ENCODE results near the gene TPM2. TPM values are rescaled to one million over a fixed set of nuclear protein-coding genes. Genes with fewer than 3 reads are reported as not detected.

The TPM2 gene
- total and polyA plus RNA-seq, 10 of the 15 experiments (the other 5 are each of a cell fraction or from before 2014, with no cell fraction given): 0.11 to 9.3 (median 1.1) TPM

GRCh38 chr9:35664531-35665470 is 24.9 kb downstream of the TPM2 start, which contains the start of gene ARHGEF39 (continued):
- TF ChIP-seq ZNF687 (IDR thresholded peaks at IDR 0.05) (0 out of 2 replicates have a peak, but pooled peaks have one; percentile 31), CREM (IDR thresholded peaks at IDR 0.05; ENCODE audit: low read depth) (peak; percentile 26; the same call in 1 of the 2 replicates), SIN3A (IDR thresholded peaks at IDR 0.05; ENCODE audit: low read depth, low read length) (peak; percentile 95)

- Histone ChIP-seq H4K20me1 (ENCODE audit: control insufficient read depth, insufficient read depth) (no peaks in the 10 kb centered on the region), H3K4me2 (ENCODE audit: control insufficient read depth, insufficient read depth) (peak overlapping the region; percentile 82), H3K79me2 (ENCODE audit: control insufficient read depth, insufficient read depth, low read length) (peaks cover 43% of the 10 kb centered on the region), H3K36me3 (ENCODE audit: control insufficient read depth in 2 of 2, insufficient read depth in 2 of 2, low read length in 1 of 2) (peaks cover 6 to 9% of the 10 kb centered on the region in 2 experiments; a peak in 3 of 4 replicates), H3K4me1 (ENCODE audit: control insufficient read depth, insufficient read depth, low read length) (peaks cover 40% of the 10 kb centered on the region), H3K9me3 (replicated peaks; ENCODE audit: control insufficient read depth, insufficient read depth, low read length) (no peaks in the 10 kb centered on the region), H3K27me3 (replicated peaks in 1 of 2; ENCODE audit: control insufficient read depth in 2 of 2, insufficient read depth in 2 of 2, low read length in 1 of 2) (no peaks in the 10 kb centered on the region), H3K27ac (ENCODE audit: control insufficient read depth, insufficient read depth) (peak overlapping the region; percentile 45; the same call in 1 of the 2 replicates), H2AFZ (ENCODE audit: control insufficient read depth, low read depth, low read length) (no peak overlapping the region), H3K4me3 (no peak overlapping the region), H3K9ac (ENCODE audit: control insufficient read depth, insufficient read depth, low read length) (peak overlapping the region; percentile 9; the same call in 1 of the 2 replicates)
- no TSS peak for BruUV-seq (replicated peaks)
- 90% methylated on average over 7 of the region's 7 CpGs for WGBS (ENCODE audit: insufficient coverage, insufficient replicate concordance, low lambda C conversion rate, missing lambda C conversion rate)
- intact Hi-C loops (cut with micrococcal nuclease; ENCODE audit: unreplicated experiment) (no loop called here), in situ Hi-C loops (cut with MboI) (no loop called here)
- ChIA-PET SMC1A (ENCODE audit: uncharacterized antibody, unreplicated experiment) (interaction anchor here (0.6 to 12.5 kb wide), 5 partner anchors 9 to 67 kb away, joined by 4 to 145 read pairs (median 65); partner anchors contain the start of genes CREB3, SIT1 and TLN1), POLR2A (interaction anchor here (0.7 to 10.9 kb wide), 5 partner anchors 14 to 67 kb away, joined by 3 to 163 read pairs (median 9); partner anchors contain the start of genes CREB3, SIT1, TESK1 and TLN1), RAD21 (ENCODE audit: unreplicated experiment) (interaction anchor here (0.6 to 9.7 kb wide), 8 partner anchors 15 to 164 kb away, joined by 3 to 95 read pairs (median 10); partner anchors contain the start of genes CREB3, SIT1 and TLN1), CTCF (interaction anchor here (0.6 to 13.5 kb wide), 13 partner anchors 9 to 163 kb away, joined by 3 to 227 read pairs (median 14); partner anchors contain the start of genes CA9, CREB3, SIT1 and TLN1)
- FAIRE-seq (no peak), DNase-seq (ENCODE audit: low read depth, low spot score) (no peak), ATAC-seq (no peak)
- no peak for TF ChIP-seq MEF2B (IDR thresholded peaks at IDR 0.05; ENCODE audit: partially characterized antibody, poor library complexity, severe bottlenecking)
- no peak for TF ChIP-seq FOS (IDR thresholded peaks at IDR 0.05; ENCODE audit: borderline replicate concordance, extremely low read depth, insufficient read length)
- TF ChIP-seq PAX8 (IDR thresholded peaks at IDR 0.05): no peak
- TF ChIP-seq POLR2A (IDR thresholded peaks at IDR 0.05; ENCODE audit: low read depth, low read length): 0 out of 2 replicates have a peak, but pooled peaks have one; percentile 8
- TF ChIP-seq NRF1 (conservative IDR thresholded peaks at IDR 0.05; ENCODE audit: low read depth, low read length): no peak
- TF ChIP-seq CHD2 (IDR thresholded peaks at IDR 0.05; ENCODE audit: borderline replicate concordance, low read depth, low read length): no peak
- TF ChIP-seq CTCF (IDR thresholded peaks at IDR 0.05 in 2 of 3, conservative IDR thresholded peaks at IDR 0.05 in 1 of 3; ENCODE audit: control insufficient read depth in 2 of 3, extremely low read depth in 1 of 3, insufficient read depth in 1 of 3, low read depth in 3 of 3, low read length in 3 of 3): no peak
Measured at GRCh38 chr9:35662437-35662836, 27.3 kb downstream of the TPM2 start.
